HepG2 (cell line): ENCODE measurements around the gene CACTIN. TPM values are rescaled to one million over a fixed set of nuclear protein-coding genes. Genes with fewer than 3 reads are reported as not detected.

ENCODE experiments used
- CEBPZ ChIP-seq: IDR thresholded peaks from 2 replicates; pipeline ENCODE4 v1.6.1; 2012; ENCODE audit warnings: low read length, improper control_type of control experiment
- HOMEZ ChIP-seq: IDR thresholded peaks from 2 replicates; pipeline ENCODE4 v1.6.1; 2016; ENCODE audit warnings: low read depth
- KAT7 ChIP-seq: IDR thresholded peaks from 2 replicates; pipeline ENCODE4 v1.6.1; 2018; ENCODE audit warnings: borderline replicate concordance, missing compliant biosample characterization
- MED13 ChIP-seq: sonication (generic); formaldehyde crosslinking; IDR thresholded peaks from 2 replicates; pipeline ENCODE4 v1.5.0; 2020; ENCODE audit warnings: missing genetic modification reagents
- MEF2D ChIP-seq: sonication (generic); formaldehyde crosslinking; IDR thresholded peaks from 2 replicates; pipeline ENCODE4 v1.5.1; 2020; ENCODE audit warnings: mild to moderate bottlenecking, missing genetic modification reagents
- MYC ChIP-seq: sonication (generic); formaldehyde crosslinking; IDR thresholded peaks from 2 replicates; pipeline ENCODE4 v1.9.0; 2021; ENCODE audit warnings: missing genetic modification reagents, borderline replicate concordance
- POLR2AphosphoS2 ChIP-seq: IDR thresholded peaks from 2 replicates; pipeline ENCODE4 v1.6.1; 2011; ENCODE audit warnings: low read depth, low read length, improper control_type of control experiment
- REL ChIP-seq: sonication (generic); formaldehyde crosslinking; conservative IDR thresholded peaks from 2 replicates; pipeline ENCODE4 v1.8.0; 2022; ENCODE audit warnings: mild to moderate bottlenecking, missing genetic modification reagents, moderate library complexity
- SALL1 ChIP-seq: sonication (generic); formaldehyde crosslinking; IDR thresholded peaks from 2 replicates; pipeline ENCODE4 v1.8.0; 2022; ENCODE audit warnings: mild to moderate bottlenecking, missing genetic modification reagents
- ZNF205 ChIP-seq: IDR thresholded peaks from 2 replicates; pipeline ENCODE4 v1.6.1; 2018; ENCODE audit warnings: missing biosample characterization, missing genetic modification reagents
- ZNF513 ChIP-seq: sonication (generic); formaldehyde crosslinking; conservative IDR thresholded peaks from 2 replicates; pipeline ENCODE4 v1.5.0; 2020; ENCODE audit warnings: missing genetic modification reagents
- ZNF691 ChIP-seq: sonication (generic); formaldehyde crosslinking; IDR thresholded peaks from 2 replicates; pipeline ENCODE4 v1.4.0; 2020; ENCODE audit warnings: missing genetic modification reagents, low read depth, mild to moderate bottlenecking, borderline replicate concordance
- ZNF704 ChIP-seq: sonication (generic); formaldehyde crosslinking; IDR thresholded peaks from 2 replicates; pipeline ENCODE4 v1.8.1; 2023; ENCODE audit warnings: mild to moderate bottlenecking, inconsistent platforms, moderate library complexity, missing genetic modification reagents, borderline replicate concordance
- ZNF747 ChIP-seq: sonication (generic); formaldehyde crosslinking; IDR thresholded peaks from 2 replicates; pipeline ENCODE4 v1.8.1; 2023; ENCODE audit warnings: missing genetic modification reagents, mild to moderate bottlenecking, borderline replicate concordance
- polyA plus RNA-seq, 8 experiments: library from polyadenylated mRNA; depleted of rRNA in 3 of 8; stranded (reverse) in 7 of 8; unstranded in 1 of 8; fragments of >200 nt; fragmentation: Illumina TruSeq in 4 of 8; extraction: Trizol in 4 of 8; gene quantifications; 2 replicates each; pipeline versions ENCODE4 v1.2.1 to v1.2.3, GENCODE V29; 2011 to 2016; ENCODE audit warnings: low read depth in 4 of 8, missing spikeins in 1 of 8, mixed read lengths in 1 of 8; ENCODE audit not compliant: insufficient read depth in 1 of 8
- total RNA-seq, 5 experiments: library from RNA; depleted of rRNA; stranded (reverse); fragments of >200 nt; fragmentation: Illumina TruSeq; extraction: Trizol; gene quantifications; 2 replicates each; pipeline ENCODE4 v1.2.3, GENCODE V29; 2016; ENCODE audit warnings: low read depth in 1 of 5

CACTIN gene
- total and polyA plus RNA-seq, 2 of the 13 experiments (the other 11 are each of a cell fraction or from before 2014, with no cell fraction given), result 10.0 to 16.6 TPM

- TF ChIP-seq HOMEZ (CRISPR knock-in tag), result no peak
- TF ChIP-seq KAT7 (CRISPR knock-in tag), result no peak
- TF ChIP-seq ZNF747 (CRISPR knock-in tag), result no peak
- no peak for TF ChIP-seq MYC (CRISPR knock-in tag)
- TF ChIP-seq MEF2D (CRISPR knock-in tag), result no peak
- no peak for TF ChIP-seq ZNF704 (CRISPR knock-in tag)
- no peak for TF ChIP-seq CEBPZ
- no peak for TF ChIP-seq REL (CRISPR knock-in tag)
- TF ChIP-seq SALL1 (CRISPR knock-in tag), result 0 out of 2 replicates have a peak, but pooled peaks have one; percentile 10
- no peak for TF ChIP-seq ZNF205
- TF ChIP-seq MED13 (CRISPR knock-in tag), result no peak
- TF ChIP-seq ZNF513 (CRISPR knock-in tag), result no peak
- TF ChIP-seq ZNF691 (CRISPR knock-in tag), result no peak
- no peak for TF ChIP-seq POLR2AphosphoS2
Measured at GRCh38 chr19:3606174-3606689, 20.4 kb downstream of the CACTIN start (continued).
